Measurements from ENCODE around the gene LMO7.

Gene LMO7

GRCh38 chr13:75811361-75811760, 175.2 kb downstream of the LMO7 start:
- DNase-seq = no peak

GRCh38 chr13:75811841-75812240, 175.7 kb downstream of the LMO7 start:
- DNase-seq = no peak

- no peak for DNase-seq
Measured at GRCh38 chr13:75812751-75813181, 176.6 kb downstream of the LMO7 start.

- no peak for DNase-seq
Measured at GRCh38 chr13:75813323-75813722, 177.2 kb downstream of the LMO7 start.

GRCh38 chr13:75818179-75818967, 182.2 kb downstream of the LMO7 start:
- DNase-seq = no peak

GRCh38 chr13:75818968-75819225, 182.8 kb downstream of the LMO7 start:
- no peak for DNase-seq

GRCh38 chr13:75825161-75825560, 189.0 kb downstream of the LMO7 start:
- no peak for DNase-seq

- DNase-seq = no peak
Measured at GRCh38 chr13:75825594-75825993, 189.5 kb downstream of the LMO7 start.

GRCh38 chr13:75826391-75826790, 190.3 kb downstream of the LMO7 start:
- no peak for DNase-seq

- DNase-seq = no peak
Measured at GRCh38 chr13:75829830-75830229, 193.7 kb downstream of the LMO7 start.

- no peak for DNase-seq
Measured at GRCh38 chr13:75830842-75831241, 194.7 kb downstream of the LMO7 start.

- DNase-seq = no peak
Measured at GRCh38 chr13:75831389-75831788, 195.3 kb downstream of the LMO7 start.

- no peak for DNase-seq
Measured at GRCh38 chr13:75832812-75833211, 196.7 kb downstream of the LMO7 start.

- DNase-seq = no peak
Measured at GRCh38 chr13:75836441-75836840, 200.3 kb downstream of the LMO7 start.

- no peak for DNase-seq
Measured at GRCh38 chr13:75838366-75839005, 202.4 kb downstream of the LMO7 start.

GRCh38 chr13:75839406-75839805, 203.3 kb downstream of the LMO7 start:
- DNase-seq = no peak

GRCh38 chr13:75841905-75842304, 205.8 kb downstream of the LMO7 start:
- no peak for DNase-seq

- DNase-seq = no peak
Measured at GRCh38 chr13:75843074-75843473, 206.9 kb downstream of the LMO7 start.

- no peak for DNase-seq
Measured at GRCh38 chr13:75843991-75844390, 207.9 kb downstream of the LMO7 start.

GRCh38 chr13:75847588-75847987, 211.5 kb downstream of the LMO7 start:
- no peak for DNase-seq

GRCh38 chr13:75850916-75851315, 214.8 kb downstream of the LMO7 start:
- DNase-seq = no peak

- DNase-seq = no peak
Measured at GRCh38 chr13:75855216-75855615, 219.1 kb downstream of the LMO7 start.

- DNase-seq = no peak
Measured at GRCh38 chr13:75855847-75856246, 219.7 kb downstream of the LMO7 start.

- DNase-seq = no peak
Measured at GRCh38 chr13:75857291-75857690, 221.2 kb downstream of the LMO7 start.

GRCh38 chr13:75860935-75861334, 224.8 kb downstream of the LMO7 start:
- no peak for DNase-seq

Measured in stimulated activated CD4-positive, alpha-beta T cell treated with anti-CD3 and anti-CD28 coated beads, Interleukin-4, amount 100 ng/mL, for 1 hour (primary cell).